ENCODE results near the gene TRIM31.

The TRIM31 gene

GRCh38 chr6:30113003-30113759 is at the start of gene TRIM31:
TSS of gene TRIM31 (minus strand) at chr6:30113090. CDS start at chr6:30112805, 285 bp downstream.
- no peak for DNase-seq (ENCODE audit: extremely low read depth in 1 of 2, low read depth in 1 of 2)

DNA sequence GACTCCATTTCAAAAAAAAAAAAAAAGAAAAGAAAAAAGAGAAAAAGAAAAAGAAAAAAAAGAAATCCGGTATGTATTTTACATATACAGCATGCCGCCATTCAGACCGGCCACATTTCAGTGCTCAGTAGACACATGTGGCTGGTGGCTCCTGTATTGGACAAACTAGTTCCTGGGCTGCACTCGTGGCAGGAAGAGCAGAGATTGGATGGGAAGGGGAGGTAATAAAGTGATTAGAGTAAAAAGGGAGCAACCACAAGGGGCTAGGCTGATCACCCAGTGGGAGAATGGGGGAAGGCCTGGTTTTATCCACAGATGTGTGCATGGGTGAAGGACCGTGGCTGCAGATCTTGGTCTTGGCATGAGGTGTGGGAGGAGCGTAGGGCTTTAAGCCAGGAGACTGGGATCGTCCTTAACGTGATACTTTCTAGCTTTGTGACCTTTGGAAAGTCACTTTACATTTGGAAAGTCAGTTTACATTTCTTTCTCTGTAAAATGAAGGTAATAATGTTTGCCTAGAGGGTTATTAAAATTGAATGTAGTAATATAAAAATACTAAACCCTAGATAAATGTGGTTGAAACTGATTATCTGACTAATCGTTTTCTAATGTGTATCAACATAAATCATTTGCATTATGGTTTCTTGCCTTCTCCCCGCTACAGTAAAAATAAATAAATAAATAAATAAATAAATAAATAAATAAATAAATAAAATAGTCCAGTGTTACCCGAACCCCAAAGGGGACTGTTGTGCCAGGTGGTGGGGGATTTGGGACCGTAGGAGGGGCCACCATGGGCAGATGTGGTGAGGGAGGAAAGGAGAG is 49.6 kb upstream of the TRIM31 start:
- no peak for DNase-seq (ENCODE audit: extremely low read depth in 1 of 2, low read depth in 1 of 2)

- DNase-seq (ENCODE audit: extremely low read depth in 1 of 2, low read depth in 1 of 2): no peak
Measured at GRCh38 chr6:30160785-30161531, 48.1 kb upstream of the TRIM31 start, which contains the start of gene TRIM10. TSS of gene TRIM10 (minus strand) at chr6:30161211. CDS start at chr6:30160858, 353 bp downstream.

GRCh38 chr6:30160008-30160784 is 47.3 kb upstream of the TRIM31 start:
- DNase-seq (ENCODE audit: extremely low read depth in 1 of 2, low read depth in 1 of 2): no peak

- DNase-seq (ENCODE audit: extremely low read depth in 1 of 2, low read depth in 1 of 2): no peak
Measured at GRCh38 chr6:30158475-30159040, 45.7 kb upstream of the TRIM31 start.

- DNase-seq (ENCODE audit: extremely low read depth in 1 of 2, low read depth in 1 of 2): no peak
Measured at GRCh38 chr6:30157999-30158398, 45.1 kb upstream of the TRIM31 start.

- no peak for DNase-seq (ENCODE audit: extremely low read depth in 1 of 2, low read depth in 1 of 2)
Measured at GRCh38 chr6:30157581-30157980, 44.7 kb upstream of the TRIM31 start.

GRCh38 chr6:30156774-30157173 is 43.9 kb upstream of the TRIM31 start:
- no peak for DNase-seq (ENCODE audit: extremely low read depth in 1 of 2, low read depth in 1 of 2)

DNA sequence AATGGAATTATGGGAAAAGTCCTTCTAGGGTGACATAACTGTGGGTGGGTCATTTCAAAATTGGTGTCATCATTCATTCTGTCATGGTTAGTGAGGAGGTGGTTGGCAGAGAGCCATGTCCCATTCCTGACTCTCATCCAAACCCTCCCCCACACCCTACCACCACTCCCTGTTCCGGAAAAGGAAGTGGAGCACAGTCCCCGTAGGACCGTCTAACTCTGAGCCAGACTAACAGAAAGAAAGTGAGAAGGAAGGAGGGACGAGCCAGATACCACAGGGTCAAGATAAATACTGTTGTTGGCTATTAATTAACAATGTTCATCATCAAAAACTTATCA is 43.3 kb upstream of the TRIM31 start:
- DNase-seq (ENCODE audit: extremely low read depth in 1 of 2, low read depth in 1 of 2): no peak

- DNase-seq (ENCODE audit: extremely low read depth in 1 of 2, low read depth in 1 of 2): no peak
Measured at GRCh38 chr6:30155520-30156261, 42.8 kb upstream of the TRIM31 start.

DNA sequence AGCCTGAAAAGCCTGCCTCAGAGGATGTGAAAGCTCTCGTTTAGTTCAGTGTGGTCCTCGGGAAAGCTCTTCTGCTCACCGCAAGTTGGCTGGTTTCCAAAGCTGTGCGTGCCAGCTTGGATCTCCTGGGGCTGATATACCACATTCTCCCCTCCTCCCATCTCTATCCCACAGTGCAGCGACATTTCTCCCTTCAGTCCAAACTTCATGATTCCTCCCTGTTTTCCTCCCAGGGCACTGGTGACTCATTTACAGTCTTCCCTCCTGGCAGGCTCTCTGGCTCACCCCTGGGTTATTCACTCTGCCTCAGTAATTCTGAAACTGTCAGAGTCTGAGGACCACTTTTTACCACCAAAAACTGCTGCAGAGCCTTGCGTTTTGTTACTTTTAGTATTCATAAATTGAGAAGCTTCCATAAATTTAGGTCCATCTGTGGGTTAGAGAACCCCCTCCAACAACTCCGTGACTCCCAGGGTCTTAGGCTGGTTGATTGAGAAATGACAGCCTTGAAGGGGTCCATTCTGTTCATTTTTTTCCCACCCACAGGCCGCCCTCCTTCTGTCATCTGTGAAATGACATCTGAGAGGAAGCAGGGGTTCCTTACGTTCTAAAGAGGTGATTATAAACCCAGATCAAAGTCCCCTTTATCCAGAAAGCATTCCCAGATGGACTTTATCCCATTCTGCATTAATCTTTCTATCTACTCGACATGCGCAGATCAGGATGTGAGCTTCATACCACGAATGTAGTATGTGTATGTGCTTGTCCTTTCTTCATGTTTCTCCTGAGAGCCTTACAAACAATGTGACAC is 42.0 kb upstream of the TRIM31 start:
- no peak for DNase-seq (ENCODE audit: extremely low read depth in 1 of 2, low read depth in 1 of 2)

- no peak for DNase-seq (ENCODE audit: extremely low read depth in 1 of 2, low read depth in 1 of 2)
Measured at GRCh38 chr6:30154061-30154460, 41.2 kb upstream of the TRIM31 start.

DNA sequence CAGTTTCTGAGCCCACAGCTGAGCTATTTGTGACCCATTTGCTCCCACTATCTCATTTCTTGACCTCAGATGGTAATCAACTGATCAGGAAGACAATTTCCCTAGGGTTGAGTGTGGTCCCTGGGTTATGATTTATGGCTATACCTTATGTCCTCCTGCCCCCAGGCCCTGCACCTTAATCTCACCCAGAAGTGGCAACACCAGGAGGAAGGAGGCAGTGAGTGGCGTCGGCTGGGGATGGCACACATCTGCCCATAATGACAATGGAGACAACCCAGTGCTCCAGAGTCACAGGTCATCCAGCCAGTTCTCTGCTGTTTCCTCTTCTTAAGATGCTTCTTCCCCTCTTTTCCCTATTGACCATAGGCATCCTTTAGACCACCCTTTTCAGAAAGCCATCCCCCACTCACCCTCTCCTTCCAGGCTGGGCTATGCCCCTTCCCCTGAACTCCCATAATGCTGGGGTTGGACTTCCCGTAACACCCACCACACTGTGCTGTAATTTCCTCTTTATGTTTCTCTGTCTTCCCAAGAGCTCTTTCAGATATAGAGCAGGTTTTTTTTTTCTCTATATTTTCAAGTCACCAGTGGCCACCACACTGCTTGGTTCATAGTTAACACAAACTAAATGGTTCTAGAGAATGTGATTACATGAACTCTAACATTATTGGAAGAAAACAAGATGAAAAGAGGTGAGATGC is 40.2 kb upstream of the TRIM31 start:
- DNase-seq (ENCODE audit: extremely low read depth in 1 of 2, low read depth in 1 of 2): no peak

DNA sequence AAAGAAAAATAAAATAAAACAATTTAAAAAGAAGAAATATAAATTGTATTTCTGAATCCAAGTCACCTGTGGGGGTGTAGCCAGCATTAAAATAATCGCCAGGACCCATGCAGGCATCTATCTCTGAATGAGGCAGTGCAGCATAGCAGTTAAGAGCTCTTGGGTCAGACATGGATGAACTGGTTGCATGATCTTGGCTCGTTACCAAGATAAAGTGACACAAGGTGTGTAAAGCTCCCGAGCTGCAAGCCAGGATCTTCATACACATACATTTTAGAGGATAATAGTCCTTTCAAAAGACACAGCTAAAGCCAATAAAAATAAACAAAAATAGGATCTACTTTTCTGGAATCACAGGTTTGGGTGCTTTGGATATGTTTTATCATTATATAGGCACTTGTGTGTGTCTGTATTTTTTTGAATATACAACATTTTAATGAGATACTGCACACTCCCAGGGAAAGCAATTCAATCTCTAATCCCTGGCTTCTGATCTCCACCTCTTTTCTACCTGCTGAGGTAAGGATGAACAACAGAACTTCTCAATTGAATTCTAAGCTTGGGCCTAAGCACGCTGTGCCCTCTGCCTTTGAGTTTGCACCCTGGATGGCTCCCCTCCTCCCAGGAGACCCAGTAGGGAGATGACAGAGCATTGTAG is 39.3 kb upstream of the TRIM31 start:
- no peak for DNase-seq (ENCODE audit: extremely low read depth in 1 of 2, low read depth in 1 of 2)

GRCh38 chr6:30151580-30151979 is 38.7 kb upstream of the TRIM31 start:
- DNase-seq (ENCODE audit: extremely low read depth in 1 of 2, low read depth in 1 of 2): no peak

- DNase-seq (ENCODE audit: extremely low read depth in 1 of 2, low read depth in 1 of 2): no peak
Measured at GRCh38 chr6:30150671-30151395, 37.9 kb upstream of the TRIM31 start.

All from stimulated activated CD8-positive, alpha-beta memory T cell treated with anti-CD3 and anti-CD28 coated beads, Interleukin-7, amount 100 ng/mL, for 48 hours (primary cell).